ENCODE data around the gene TBC1D32. TPM values are rescaled to one million over a fixed set of nuclear protein-coding genes. Genes with fewer than 3 reads are reported as not detected.

TBC1D32 gene, protein sequence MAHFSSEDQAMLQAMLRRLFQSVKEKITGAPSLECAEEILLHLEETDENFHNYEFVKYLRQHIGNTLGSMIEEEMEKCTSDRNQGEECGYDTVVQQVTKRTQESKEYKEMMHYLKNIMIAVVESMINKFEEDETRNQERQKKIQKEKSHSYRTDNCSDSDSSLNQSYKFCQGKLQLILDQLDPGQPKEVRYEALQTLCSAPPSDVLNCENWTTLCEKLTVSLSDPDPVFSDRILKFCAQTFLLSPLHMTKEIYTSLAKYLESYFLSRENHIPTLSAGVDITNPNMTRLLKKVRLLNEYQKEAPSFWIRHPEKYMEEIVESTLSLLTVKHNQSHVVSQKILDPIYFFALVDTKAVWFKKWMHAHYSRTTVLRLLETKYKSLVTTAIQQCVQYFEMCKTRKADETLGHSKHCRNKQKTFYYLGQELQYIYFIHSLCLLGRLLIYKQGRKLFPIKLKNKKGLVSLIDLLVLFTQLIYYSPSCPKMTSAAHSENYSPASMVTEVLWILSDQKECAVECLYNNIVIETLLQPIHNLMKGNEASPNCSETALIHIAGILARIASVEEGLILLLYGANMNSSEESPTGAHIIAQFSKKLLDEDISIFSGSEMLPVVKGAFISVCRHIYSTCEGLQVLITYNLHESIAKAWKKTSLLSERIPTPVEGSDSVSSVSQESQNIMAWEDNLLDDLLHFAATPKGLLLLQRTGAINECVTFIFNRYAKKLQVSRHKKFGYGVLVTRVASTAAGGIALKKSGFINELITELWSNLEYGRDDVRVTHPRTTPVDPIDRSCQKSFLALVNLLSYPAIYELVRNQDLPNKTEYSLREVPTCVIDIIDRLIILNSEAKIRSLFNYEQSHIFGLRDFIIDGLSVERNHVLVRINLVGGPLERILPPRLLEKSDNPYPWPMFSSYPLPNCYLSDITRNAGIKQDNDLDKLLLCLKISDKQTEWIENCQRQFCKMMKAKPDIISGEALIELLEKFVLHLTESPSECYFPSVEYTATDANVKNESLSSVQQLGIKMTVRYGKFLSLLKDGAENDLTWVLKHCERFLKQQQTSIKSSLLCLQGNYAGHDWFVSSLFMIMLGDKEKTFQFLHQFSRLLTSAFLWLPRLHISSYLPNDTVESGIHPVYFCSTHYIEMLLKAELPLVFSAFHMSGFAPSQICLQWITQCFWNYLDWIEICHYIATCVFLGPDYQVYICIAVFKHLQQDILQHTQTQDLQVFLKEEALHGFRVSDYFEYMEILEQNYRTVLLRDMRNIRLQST
- total RNA-seq (1 to 10 TPM; 1.2 to 4.6 (median 3.4) TPM), polyA plus RNA-seq (under 1 TPM; 0.62 to 0.95 TPM)
- long read RNA-seq, donor 1, full-length matches to known transcripts, result 2 of 4 reads
- long read RNA-seq, donor 1, partial matches to known transcripts, result 0 of 4 reads
- long read RNA-seq, donor 1, other reads (novel, unspliced or antisense), result 2 of 4 reads
- long read RNA-seq, donor 2, full-length matches to known transcripts, result 1 of 5 reads
- long read RNA-seq, donor 2, partial matches to known transcripts, result 1 of 5 reads
- long read RNA-seq, donor 2, other reads (novel, unspliced or antisense), result 3 of 5 reads
- long read RNA-seq, donor 3, result 0 reads

DNA sequence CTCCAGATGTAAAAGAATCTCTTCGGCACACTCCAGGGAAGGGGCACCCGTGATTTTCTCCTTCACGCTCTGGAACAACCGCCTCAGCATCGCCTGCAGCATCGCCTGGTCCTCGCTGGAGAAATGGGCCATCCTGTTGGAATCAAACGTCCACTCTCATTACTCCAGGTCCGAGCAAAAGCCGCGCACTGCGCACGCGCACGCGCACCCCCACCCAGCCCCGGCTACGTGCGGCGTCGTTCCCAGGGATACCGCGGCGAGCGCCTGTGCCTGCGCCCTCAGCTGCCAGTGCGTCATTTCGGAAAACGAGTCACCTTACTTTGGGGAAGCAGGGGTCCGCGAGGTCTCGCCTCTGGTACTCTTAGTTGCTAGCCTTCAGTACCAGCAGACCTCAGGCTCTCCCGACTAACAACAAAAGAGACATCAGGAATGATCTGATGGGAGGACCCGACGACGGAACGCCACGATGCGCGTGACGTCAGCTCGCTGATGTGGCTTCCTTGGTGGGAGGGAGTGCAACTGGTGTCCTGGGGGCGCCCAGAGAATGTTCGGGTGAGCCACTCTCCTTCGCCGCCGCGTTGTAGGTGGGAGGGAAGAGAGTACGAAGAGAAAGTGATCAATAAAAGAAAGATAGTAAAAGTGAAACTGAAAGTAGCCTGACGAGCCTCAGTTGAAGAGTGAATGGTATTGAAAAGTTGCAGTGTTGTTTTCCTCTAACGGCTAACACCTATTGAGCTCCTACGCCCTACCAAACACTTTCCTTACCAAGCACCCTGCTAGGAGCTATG is at the start of gene TBC1D32:
Gene TBC1D32 (minus strand): TSS at position 182 of the 788 bp plus-strand sequence. CDS start 50 bp downstream, at position 132.
- ATAC-seq, result peak; percentile 100
- H3K4me3 ChIP-seq, result peak within 1 kb of the TSS; percentile 15 to 73 (median 70)
- peak within 1 kb of the TSS; percentile 36 to 98 (median 94) for H3K27ac ChIP-seq
- no peaks in the 10 kb centered on the region for H3K36me3 ChIP-seq
- WGBS, 2 donors, result 1% methylated on average over 52 of the region's 52 CpGs
- peak; percentile 92 to 94 for DNase-seq
- H3K4me1 ChIP-seq, result peaks cover 0 to 12% (median 5%) of the 10 kb centered on the region in 9 donors
- TF ChIP-seq, protein P1, sequence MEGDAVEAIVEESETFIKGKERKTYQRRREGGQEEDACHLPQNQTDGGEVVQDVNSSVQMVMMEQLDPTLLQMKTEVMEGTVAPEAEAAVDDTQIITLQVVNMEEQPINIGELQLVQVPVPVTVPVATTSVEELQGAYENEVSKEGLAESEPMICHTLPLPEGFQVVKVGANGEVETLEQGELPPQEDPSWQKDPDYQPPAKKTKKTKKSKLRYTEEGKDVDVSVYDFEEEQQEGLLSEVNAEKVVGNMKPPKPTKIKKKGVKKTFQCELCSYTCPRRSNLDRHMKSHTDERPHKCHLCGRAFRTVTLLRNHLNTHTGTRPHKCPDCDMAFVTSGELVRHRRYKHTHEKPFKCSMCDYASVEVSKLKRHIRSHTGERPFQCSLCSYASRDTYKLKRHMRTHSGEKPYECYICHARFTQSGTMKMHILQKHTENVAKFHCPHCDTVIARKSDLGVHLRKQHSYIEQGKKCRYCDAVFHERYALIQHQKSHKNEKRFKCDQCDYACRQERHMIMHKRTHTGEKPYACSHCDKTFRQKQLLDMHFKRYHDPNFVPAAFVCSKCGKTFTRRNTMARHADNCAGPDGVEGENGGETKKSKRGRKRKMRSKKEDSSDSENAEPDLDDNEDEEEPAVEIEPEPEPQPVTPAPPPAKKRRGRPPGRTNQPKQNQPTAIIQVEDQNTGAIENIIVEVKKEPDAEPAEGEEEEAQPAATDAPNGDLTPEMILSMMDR (IDR thresholded peaks at IDR 0.05), result peak in 1 of 9 donors; percentile 7
- H3K9me3 ChIP-seq, result no peaks in the 10 kb centered on the region
- intact Hi-C loops (cut with DNase I), result no loop called here
- H3K27me3 ChIP-seq, result no peaks in the 10 kb centered on the region

DNA sequence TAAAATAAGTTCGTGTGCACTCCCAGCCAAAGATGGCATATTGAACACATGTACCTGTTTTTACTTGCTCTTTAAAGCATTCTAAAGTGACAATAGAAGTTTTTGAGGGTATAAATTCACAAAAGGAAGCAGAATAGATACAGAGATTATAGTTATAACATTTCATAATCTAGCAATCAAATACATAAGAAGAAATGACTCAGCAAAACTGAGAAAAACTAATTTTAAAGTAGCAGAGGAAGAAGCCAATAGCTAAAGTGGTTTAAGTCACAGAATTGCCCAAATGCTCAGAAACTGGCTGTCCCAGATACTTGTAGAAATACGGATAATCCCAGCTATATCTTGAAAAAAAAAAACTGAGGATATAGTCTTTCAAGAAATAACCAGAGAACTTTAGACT is 49.2 kb upstream of the TBC1D32 start:
- Histone ChIP-seq H3K27ac (no peak overlapping the region), H3K4me1 (no peaks in the 10 kb centered on the region), H3K27me3 (peaks cover 0 to 6% (median 0%) of the 10 kb centered on the region in 7 donors), H3K36me3 (no peaks in the 10 kb centered on the region), H3K9me3 (no peaks in the 10 kb centered on the region), H3K4me3 (no peak overlapping the region)
- intact Hi-C loops (cut with DNase I), result no loop called here
- ATAC-seq, result no peak
- no peak for DNase-seq
- WGBS, 2 donors, result 61 to 63% methylated on average over 2 of the region's 2 CpGs
- TF ChIP-seq, protein P1 (IDR thresholded peaks at IDR 0.05), result no peak

DNA sequence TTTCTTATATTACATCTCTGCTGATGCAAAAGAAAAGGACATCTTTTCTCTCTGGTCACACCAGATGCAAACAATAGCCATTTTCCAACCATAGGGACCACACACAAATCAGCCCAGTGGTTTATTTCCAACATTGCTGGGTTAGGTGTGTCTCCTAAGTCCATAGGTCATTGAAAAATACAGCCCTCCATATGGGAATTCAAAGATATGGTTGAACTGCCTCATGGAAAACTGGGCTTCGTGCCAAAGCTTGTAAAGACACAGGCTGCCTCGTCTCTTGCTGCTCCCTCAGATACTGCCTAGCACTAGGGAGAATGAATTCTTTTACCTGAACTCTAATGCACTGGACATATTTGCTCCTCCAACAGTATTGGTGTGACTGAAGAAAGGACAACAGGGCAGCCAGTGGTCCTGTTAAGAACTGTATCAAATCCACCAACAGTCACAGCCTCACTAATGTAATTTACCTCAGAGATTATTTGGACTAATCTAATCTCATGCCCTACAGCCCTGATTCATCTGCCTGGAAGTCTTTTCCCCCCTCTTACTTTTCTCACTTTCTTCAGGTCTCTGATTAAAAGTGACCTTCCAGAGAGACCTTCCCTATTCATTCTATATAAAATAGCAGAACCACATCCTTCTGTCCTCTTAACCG is 48.3 kb upstream of the TBC1D32 start:
- WGBS, 2 donors, result 31 to 55% methylated on average over 3 of the region's 3 CpGs
- Histone ChIP-seq H3K4me1 (no peaks in the 10 kb centered on the region), H3K9me3 (peaks cover 0 to under 1% (median 0%) of the 10 kb centered on the region in 11 donors), H3K36me3 (no peaks in the 10 kb centered on the region), H3K27me3 (peaks cover 0 to 6% (median 0%) of the 10 kb centered on the region in 7 donors), H3K4me3 (no peak overlapping the region), H3K27ac (no peak overlapping the region)
- intact Hi-C loops (cut with DNase I), result no loop called here
- DNase-seq, result no peak
- TF ChIP-seq, protein P1 (IDR thresholded peaks at IDR 0.05), result no peak
- no peak for ATAC-seq

All from heart right ventricle (tissue), 16 donors.